Renal cortical epithelial cell (primary cell): ENCODE data around the gene PXDN. TPM values are rescaled to one million over a fixed set of nuclear protein-coding genes. Genes with fewer than 3 reads are reported as not detected.

Experiments used
- DNase-seq: peaks from one replicate; pipeline ENCODE4 v3.0.0-alpha.2; 2011; ENCODE audit warnings: low read depth
- total RNA-seq: library from RNA; depleted of rRNA; stranded (reverse); fragments of >200 nt; gene quantifications from 2 replicates; pipeline ENCODE4 v1.2.3, GENCODE V29; 2014

PXDN gene
- total RNA-seq, 1 donor from 2014 or later: 291 TPM

GRCh38 chr2:1648241-1649102, 95.8 kb downstream of the PXDN start:
- DNase-seq: no peak

GRCh38 chr2:1647417-1648240, 96.7 kb downstream of the PXDN start:
- no peak for DNase-seq

GRCh38 chr2:1645761-1646476, 98.4 kb downstream of the PXDN start:
- no peak for DNase-seq

- DNase-seq: no peak
Observed at GRCh38 chr2:1644427-1644826, 99.9 kb downstream of the PXDN start.

- no peak for DNase-seq
Observed at GRCh38 chr2:1642993-1643619, 101.2 kb downstream of the PXDN start.

- DNase-seq: no peak
Observed at GRCh38 chr2:1642066-1642861, 102.1 kb downstream of the PXDN start.

GRCh38 chr2:1641523-1641922, 102.8 kb downstream of the PXDN start:
- peak; percentile 25 for DNase-seq

GRCh38 chr2:1640301-1641135, 103.8 kb downstream of the PXDN start:
- no peak for DNase-seq

GRCh38 chr2:1639086-1639858, 105.0 kb downstream of the PXDN start:
- no peak for DNase-seq

GRCh38 chr2:1638281-1638860, 105.9 kb downstream of the PXDN start:
- peak; percentile 27 for DNase-seq

- DNase-seq: no peak
Observed at GRCh38 chr2:1636791-1637415, 107.4 kb downstream of the PXDN start.

GRCh38 chr2:1635823-1636222, 108.5 kb downstream of the PXDN start:
- no peak for DNase-seq

GRCh38 chr2:1634681-1635341, 109.5 kb downstream of the PXDN start:
- no peak for DNase-seq

GRCh38 chr2:1633936-1634587, 110.3 kb downstream of the PXDN start:
- DNase-seq: no peak

- no peak for DNase-seq
Observed at GRCh38 chr2:1633092-1633671, 111.1 kb downstream of the PXDN start.

GRCh38 chr2:1632510-1632909, 111.8 kb downstream of the PXDN start:
- no peak for DNase-seq

GRCh38 chr2:1632002-1632348, 112.3 kb downstream of the PXDN start:
- no peak for DNase-seq
